K562 (cell line): ENCODE measurements around the gene POU2F1. TPM values are rescaled to one million over a fixed set of nuclear protein-coding genes. Genes with fewer than 3 reads are reported as not detected.

Source experiments
- CHCHD3 ChIP-seq: fragments of 250-450 bp; sonication (Bioruptor Pico); IDR thresholded peaks from 2 replicates; pipeline ENCODE4 v2.1.2; 2022; ENCODE audit warnings: mild to moderate bottlenecking
- EP300 ChIP-seq: IDR thresholded peaks from 2 replicates; pipeline ENCODE4 v1.6.1; 2012; ENCODE audit warnings: low read length, improper control_type of control experiment
- FUS ChIP-seq: fragments of 200-400 bp; formaldehyde crosslinking; optimal IDR thresholded peaks from 2 replicates; pipeline ENCODE3; 2017; ENCODE audit warnings: low read depth, low read length
- NR2C2 ChIP-seq, 2 experiments: fragments of 200-800 bp in 1 of 2; sonication (Bioruptor generic) in 1 of 2; sonication (generic) in 1 of 2; formaldehyde crosslinking in 1 of 2; IDR thresholded peaks; 2 replicates each; pipeline versions ENCODE4 v1.6.1 to v1.8.0; 2016 to 2022; ENCODE audit warnings: mild to moderate bottlenecking in 1 of 2, missing compliant biosample characterization in 1 of 2, missing genetic modification characterization in 1 of 2, missing genetic modification reagents in 1 of 2
- RCOR1 ChIP-seq, 2 experiments: IDR thresholded peaks; 2 replicates each; pipeline ENCODE4 v1.6.1; 2012; ENCODE audit warnings: low read depth in 2 of 2, low read length in 2 of 2, borderline replicate concordance in 1 of 2, improper control_type of control experiment in 1 of 2
- SRSF3 ChIP-seq: fragments of 200-400 bp; formaldehyde crosslinking; IDR thresholded peaks from 2 replicates; pipeline ENCODE4 v1.6.1; 2016; ENCODE audit warnings: mild to moderate bottlenecking, low read length, moderate library complexity; ENCODE audit not compliant: insufficient read depth
- ZBTB43 ChIP-seq: sonication (generic); formaldehyde crosslinking; IDR thresholded peaks from 2 replicates; pipeline ENCODE4 v1.8.0; 2023; ENCODE audit warnings: mild to moderate bottlenecking, missing genetic modification reagents
- ZNF134 ChIP-seq: fragments of 250-450 bp; sonication (Bioruptor Pico); conservative IDR thresholded peaks from 2 replicates; pipeline ENCODE4 v1.4.0; 2020
- ZNF395 ChIP-seq: fragments of 200-800 bp; sonication (Bioruptor generic); IDR thresholded peaks from 2 replicates; pipeline ENCODE4 v1.6.1; 2017; ENCODE audit warnings: missing genetic modification characterization, missing compliant biosample characterization
- polyA plus RNA-seq, 8 experiments: library from polyadenylated mRNA; depleted of rRNA in 4 of 8; stranded (reverse) in 5 of 8; unstranded in 3 of 8; fragments of >200 nt; fragmentation: Nextera tagmentation in 2 of 8; fragmentation: Illumina TruSeq in 1 of 8; extraction: Ambion mirVana in 2 of 8; extraction: Trizol in 1 of 8; gene quantifications; 2 replicates each; pipeline versions ENCODE4 v1.2.1 to v1.2.3, GENCODE V29; 2011 to 2014; ENCODE audit warnings: inconsistent platforms in 1 of 8, missing spikeins in 1 of 8
- total RNA-seq, 7 experiments: library from RNA; depleted of rRNA in 6 of 7; stranded (reverse); fragments of >200 nt in 6 of 7; fragmentation: Illumina TruSeq in 2 of 7; extraction: Trizol in 2 of 7; gene quantifications; 2 replicates each; pipeline versions ENCODE4 v1.2.1 to v1.2.3, GENCODE V29; 2011 to 2021; ENCODE audit warnings: low replicate concordance in 1 of 7
- TF ChIP-seq, protein P1 (sequence below): fragments of 250-450 bp; sonication (Bioruptor Pico); IDR thresholded peaks from 2 replicates; pipeline ENCODE4 v1.5.0; 2021; ENCODE audit warnings: mild to moderate bottlenecking, borderline replicate concordance
- TF ChIP-seq, protein P2 (sequence below): fragments of 250-450 bp; sonication (Bioruptor Pico); IDR thresholded peaks from 2 replicates; pipeline ENCODE4 v1.4.0; 2020; ENCODE audit warnings: mild to moderate bottlenecking, moderate library complexity
- TF ChIP-seq, protein P3 (sequence below): fragments of 450-650 bp; formaldehyde crosslinking; IDR thresholded peaks from 2 replicates; pipeline ENCODE4 v1.4.0; 2022; ENCODE audit warnings: missing genetic modification characterization
- TF ChIP-seq, protein P4 (sequence below), 2 experiments: fragments of 200-800 bp in 1 of 2; sonication (Bioruptor generic) in 1 of 2; sonication (generic) in 1 of 2; formaldehyde crosslinking in 1 of 2; IDR thresholded peaks in 1 of 2; conservative IDR thresholded peaks in 1 of 2; 2 replicates each; pipeline versions ENCODE4 v1.5.0 to v1.6.1; 2016 to 2020; ENCODE audit warnings: missing compliant biosample characterization in 1 of 2, missing genetic modification characterization in 1 of 2, missing genetic modification reagents in 1 of 2

Gene POU2F1
- total and polyA plus RNA-seq, 9 of the 15 experiments (the other 6 are each of a cell fraction or from before 2014, with no cell fraction given), result 2.6 to 22.3 (median 8.8) TPM

GRCh38 chr1:167447521-167448136, 226.9 kb downstream of the POU2F1 start (continued):
- no peak for TF ChIP-seq FUS
- no peak for TF ChIP-seq SRSF3
- TF ChIP-seq ZNF395 (CRISPR knock-in tag), result peak; percentile 18; the same call in 1 of the 2 replicates
- no peak for TF ChIP-seq CHCHD3
- TF ChIP-seq, protein P1, sequence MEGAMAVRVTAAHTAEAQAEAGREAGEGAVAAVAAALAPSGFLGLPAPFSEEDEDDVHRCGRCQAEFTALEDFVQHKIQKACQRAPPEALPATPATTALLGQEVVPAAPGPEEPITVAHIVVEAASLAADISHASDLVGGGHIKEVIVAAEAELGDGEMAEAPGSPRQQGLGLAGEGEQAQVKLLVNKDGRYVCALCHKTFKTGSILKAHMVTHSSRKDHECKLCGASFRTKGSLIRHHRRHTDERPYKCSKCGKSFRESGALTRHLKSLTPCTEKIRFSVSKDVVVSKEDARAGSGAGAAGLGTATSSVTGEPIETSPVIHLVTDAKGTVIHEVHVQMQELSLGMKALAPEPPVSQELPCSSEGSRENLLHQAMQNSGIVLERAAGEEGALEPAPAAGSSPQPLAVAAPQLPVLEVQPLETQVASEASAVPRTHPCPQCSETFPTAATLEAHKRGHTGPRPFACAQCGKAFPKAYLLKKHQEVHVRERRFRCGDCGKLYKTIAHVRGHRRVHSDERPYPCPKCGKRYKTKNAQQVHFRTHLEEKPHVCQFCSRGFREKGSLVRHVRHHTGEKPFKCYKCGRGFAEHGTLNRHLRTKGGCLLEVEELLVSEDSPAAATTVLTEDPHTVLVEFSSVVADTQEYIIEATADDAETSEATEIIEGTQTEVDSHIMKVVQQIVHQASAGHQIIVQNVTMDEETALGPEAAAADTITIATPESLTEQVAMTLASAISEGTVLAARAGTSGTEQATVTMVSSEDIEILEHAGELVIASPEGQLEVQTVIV (CRISPR knock-in tag), result no peak
- TF ChIP-seq NR2C2 (CRISPR knock-in tag; IDR thresholded peaks at IDR 0.05), result no peak
- peak; percentile 34; the same call in 1 of the 2 replicates for TF ChIP-seq NR2C2 (tag; IDR thresholded peaks at IDR 0.05)
- TF ChIP-seq, protein P2, sequence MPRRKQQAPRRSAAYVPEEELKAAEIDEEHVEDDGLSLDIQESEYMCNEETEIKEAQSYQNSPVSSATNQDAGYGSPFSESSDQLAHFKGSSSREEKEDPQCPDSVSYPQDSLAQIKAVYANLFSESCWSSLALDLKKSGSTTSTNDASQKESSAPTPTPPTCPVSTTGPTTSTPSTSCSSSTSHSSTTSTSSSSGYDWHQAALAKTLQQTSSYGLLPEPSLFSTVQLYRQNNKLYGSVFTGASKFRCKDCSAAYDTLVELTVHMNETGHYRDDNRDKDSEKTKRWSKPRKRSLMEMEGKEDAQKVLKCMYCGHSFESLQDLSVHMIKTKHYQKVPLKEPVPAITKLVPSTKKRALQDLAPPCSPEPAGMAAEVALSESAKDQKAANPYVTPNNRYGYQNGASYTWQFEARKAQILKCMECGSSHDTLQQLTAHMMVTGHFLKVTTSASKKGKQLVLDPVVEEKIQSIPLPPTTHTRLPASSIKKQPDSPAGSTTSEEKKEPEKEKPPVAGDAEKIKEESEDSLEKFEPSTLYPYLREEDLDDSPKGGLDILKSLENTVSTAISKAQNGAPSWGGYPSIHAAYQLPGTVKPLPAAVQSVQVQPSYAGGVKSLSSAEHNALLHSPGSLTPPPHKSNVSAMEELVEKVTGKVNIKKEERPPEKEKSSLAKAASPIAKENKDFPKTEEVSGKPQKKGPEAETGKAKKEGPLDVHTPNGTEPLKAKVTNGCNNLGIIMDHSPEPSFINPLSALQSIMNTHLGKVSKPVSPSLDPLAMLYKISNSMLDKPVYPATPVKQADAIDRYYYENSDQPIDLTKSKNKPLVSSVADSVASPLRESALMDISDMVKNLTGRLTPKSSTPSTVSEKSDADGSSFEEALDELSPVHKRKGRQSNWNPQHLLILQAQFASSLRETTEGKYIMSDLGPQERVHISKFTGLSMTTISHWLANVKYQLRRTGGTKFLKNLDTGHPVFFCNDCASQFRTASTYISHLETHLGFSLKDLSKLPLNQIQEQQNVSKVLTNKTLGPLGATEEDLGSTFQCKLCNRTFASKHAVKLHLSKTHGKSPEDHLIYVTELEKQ, result no peak
- TF ChIP-seq ZNF134 (CRISPR knock-in tag), result no peak
- TF ChIP-seq RCOR1 (IDR thresholded peaks at IDR 0.05; ENCODE audit: borderline replicate concordance in 1 of 2, low read depth in 2 of 2, low read length in 2 of 2), result peak in 1 of 2 experiments; percentile 84; a peak in 2 of 4 replicates
- TF ChIP-seq, protein P3, sequence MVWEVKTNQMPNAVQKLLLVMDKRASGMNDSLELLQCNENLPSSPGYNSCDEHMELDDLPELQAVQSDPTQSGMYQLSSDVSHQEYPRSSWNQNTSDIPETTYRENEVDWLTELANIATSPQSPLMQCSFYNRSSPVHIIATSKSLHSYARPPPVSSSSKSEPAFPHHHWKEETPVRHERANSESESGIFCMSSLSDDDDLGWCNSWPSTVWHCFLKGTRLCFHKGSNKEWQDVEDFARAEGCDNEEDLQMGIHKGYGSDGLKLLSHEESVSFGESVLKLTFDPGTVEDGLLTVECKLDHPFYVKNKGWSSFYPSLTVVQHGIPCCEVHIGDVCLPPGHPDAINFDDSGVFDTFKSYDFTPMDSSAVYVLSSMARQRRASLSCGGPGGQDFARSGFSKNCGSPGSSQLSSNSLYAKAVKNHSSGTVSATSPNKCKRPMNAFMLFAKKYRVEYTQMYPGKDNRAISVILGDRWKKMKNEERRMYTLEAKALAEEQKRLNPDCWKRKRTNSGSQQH, result 0 out of 2 replicates have a peak, but pooled peaks have one; percentile 5
- TF ChIP-seq, protein P4, sequence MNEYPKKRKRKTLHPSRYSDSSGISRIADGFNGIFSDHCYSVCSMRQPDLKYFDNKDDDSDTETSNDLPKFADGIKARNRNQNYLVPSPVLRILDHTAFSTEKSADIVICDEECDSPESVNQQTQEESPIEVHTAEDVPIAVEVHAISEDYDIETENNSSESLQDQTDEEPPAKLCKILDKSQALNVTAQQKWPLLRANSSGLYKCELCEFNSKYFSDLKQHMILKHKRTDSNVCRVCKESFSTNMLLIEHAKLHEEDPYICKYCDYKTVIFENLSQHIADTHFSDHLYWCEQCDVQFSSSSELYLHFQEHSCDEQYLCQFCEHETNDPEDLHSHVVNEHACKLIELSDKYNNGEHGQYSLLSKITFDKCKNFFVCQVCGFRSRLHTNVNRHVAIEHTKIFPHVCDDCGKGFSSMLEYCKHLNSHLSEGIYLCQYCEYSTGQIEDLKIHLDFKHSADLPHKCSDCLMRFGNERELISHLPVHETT (CRISPR knock-in tag; conservative IDR thresholded peaks at IDR 0.05 in 1 of 2, IDR thresholded peaks at IDR 0.05 in 1 of 2), result 0 out of 4 replicates have a peak, but pooled peaks of 1 of the 2 experiments have one; percentile 25
- no peak for TF ChIP-seq EP300
- no peak for TF ChIP-seq ZBTB43 (CRISPR knock-in tag)
